Measurements from ENCODE around the gene CDKN2B-AS1. TPM values are rescaled to one million over a fixed set of nuclear protein-coding genes. Genes with fewer than 3 reads are reported as not detected.

CDKN2B-AS1 gene
- total RNA-seq, 4 donors from 2014 or later: 0.42 to 3.9 (median 0.69) TPM; not detected in 1

DNA sequence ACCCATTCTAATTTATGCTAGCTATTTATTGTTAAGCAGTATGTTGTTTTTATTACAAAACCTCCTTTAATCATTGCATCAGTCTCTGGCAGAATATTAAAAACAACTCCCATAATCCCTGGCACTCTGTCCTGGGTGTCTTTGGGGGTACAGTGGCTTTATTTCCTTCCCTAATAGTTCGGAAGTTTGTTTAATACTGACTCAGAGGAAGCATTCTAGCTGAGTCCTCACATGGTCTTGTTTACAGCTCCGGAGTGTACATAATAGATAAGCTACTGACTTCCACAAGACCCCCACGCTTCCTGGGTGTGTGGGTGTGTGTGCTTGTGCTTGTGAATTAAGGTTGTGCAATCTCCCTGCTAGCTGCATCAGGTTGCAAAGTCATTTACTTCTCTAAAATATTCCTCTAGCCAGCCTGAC, 164.3 kb downstream of the CDKN2B-AS1 start:
- peak overlapping the region in 1 of 4 donors; percentile 37 for H3K27ac ChIP-seq

DNA sequence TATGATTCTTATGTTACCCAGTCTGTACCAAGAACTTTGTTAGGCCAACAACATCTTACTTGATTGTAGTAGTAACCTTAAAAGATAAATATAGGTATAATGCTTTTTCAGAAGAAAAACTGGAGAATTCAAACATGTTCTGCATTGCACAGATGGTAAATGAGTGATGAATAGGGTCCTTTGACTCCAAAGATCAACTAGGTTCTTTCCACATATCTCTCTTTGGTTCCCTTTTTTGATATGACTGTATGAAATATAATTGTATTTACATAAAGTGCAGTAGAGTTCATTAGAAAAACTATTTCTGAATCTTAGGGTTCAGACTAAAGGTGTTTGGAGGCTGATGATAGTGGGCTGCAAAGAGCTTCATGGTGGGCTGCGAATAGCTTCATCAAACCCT, 165.0 kb downstream of the CDKN2B-AS1 start:
- Histone ChIP-seq H3K27me3 (no peaks in the 10 kb centered on the region), H3K4me3 (no peak overlapping the region), H3K36me3 (no peaks in the 10 kb centered on the region), H3K27ac (no peak overlapping the region), H3K9me3 (no peaks in the 10 kb centered on the region), H3K4me1 (no peaks in the 10 kb centered on the region)
- ATAC-seq: no peak
- TF ChIP-seq POLR2A (IDR thresholded peaks at IDR 0.05) (no peak), POLR2AphosphoS5 (IDR thresholded peaks at IDR 0.05) (no peak)
- WGBS, 2 donors (ENCODE audit: low coverage in 1 of 2): 80 to 86% methylated on average over 1 of the region's 1 CpG

More for the DNA sequence above, 164.3 kb downstream of the CDKN2B-AS1 start:
- H3K9me3 ChIP-seq: no peaks in the 10 kb centered on the region
- no peaks in the 10 kb centered on the region for H3K36me3 ChIP-seq
- no peak overlapping the region for H3K4me3 ChIP-seq
- peak; percentile 79 for ATAC-seq
- WGBS, 2 donors (ENCODE audit: low coverage in 1 of 2): 27% methylated on average over 3 of the region's 3 CpGs
- TF ChIP-seq POLR2A (IDR thresholded peaks at IDR 0.05) (no peak), POLR2AphosphoS5 (IDR thresholded peaks at IDR 0.05) (no peak), EP300 (IDR thresholded peaks at IDR 0.05) (no peak)
- TF ChIP-seq, protein P1, sequence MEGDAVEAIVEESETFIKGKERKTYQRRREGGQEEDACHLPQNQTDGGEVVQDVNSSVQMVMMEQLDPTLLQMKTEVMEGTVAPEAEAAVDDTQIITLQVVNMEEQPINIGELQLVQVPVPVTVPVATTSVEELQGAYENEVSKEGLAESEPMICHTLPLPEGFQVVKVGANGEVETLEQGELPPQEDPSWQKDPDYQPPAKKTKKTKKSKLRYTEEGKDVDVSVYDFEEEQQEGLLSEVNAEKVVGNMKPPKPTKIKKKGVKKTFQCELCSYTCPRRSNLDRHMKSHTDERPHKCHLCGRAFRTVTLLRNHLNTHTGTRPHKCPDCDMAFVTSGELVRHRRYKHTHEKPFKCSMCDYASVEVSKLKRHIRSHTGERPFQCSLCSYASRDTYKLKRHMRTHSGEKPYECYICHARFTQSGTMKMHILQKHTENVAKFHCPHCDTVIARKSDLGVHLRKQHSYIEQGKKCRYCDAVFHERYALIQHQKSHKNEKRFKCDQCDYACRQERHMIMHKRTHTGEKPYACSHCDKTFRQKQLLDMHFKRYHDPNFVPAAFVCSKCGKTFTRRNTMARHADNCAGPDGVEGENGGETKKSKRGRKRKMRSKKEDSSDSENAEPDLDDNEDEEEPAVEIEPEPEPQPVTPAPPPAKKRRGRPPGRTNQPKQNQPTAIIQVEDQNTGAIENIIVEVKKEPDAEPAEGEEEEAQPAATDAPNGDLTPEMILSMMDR (IDR thresholded peaks at IDR 0.05): no peak
- H3K27me3 ChIP-seq: no peaks in the 10 kb centered on the region
- H3K4me1 ChIP-seq: no peaks in the 10 kb centered on the region

DNA sequence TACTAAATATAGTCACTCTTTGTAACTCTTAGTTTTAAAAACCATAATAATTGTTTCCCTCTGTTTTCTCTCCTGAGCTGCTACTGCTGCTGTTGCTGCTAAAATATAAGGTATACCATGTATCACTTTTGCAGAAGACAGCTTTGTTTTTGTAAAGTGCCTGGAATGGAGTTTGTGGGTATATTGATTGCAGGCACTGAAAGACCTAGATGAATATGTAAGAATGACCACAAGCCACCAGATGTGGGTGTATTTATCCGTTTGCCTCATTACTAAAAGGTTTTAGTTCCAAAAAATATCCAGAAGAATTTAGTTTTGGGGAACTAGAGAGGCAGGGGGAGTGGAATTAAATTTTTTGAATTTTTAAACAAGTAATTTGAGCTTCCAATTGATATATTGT, 165.6 kb downstream of the CDKN2B-AS1 start:
- no peak for TF ChIP-seq EP300 (IDR thresholded peaks at IDR 0.05)
- no peak for TF ChIP-seq POLR2A (IDR thresholded peaks at IDR 0.05)
- TF ChIP-seq POLR2AphosphoS5 (IDR thresholded peaks at IDR 0.05): no peak
- TF ChIP-seq, protein P1 (IDR thresholded peaks at IDR 0.05): no peak
- Histone ChIP-seq H3K4me3 (no peak overlapping the region), H3K27me3 (no peaks in the 10 kb centered on the region), H3K9me3 (no peaks in the 10 kb centered on the region), H3K27ac (no peak overlapping the region), H3K36me3 (no peaks in the 10 kb centered on the region), H3K4me1 (no peaks in the 10 kb centered on the region)
- 32 to 40% methylated on average over 1 of the region's 1 CpG for WGBS, 2 donors (ENCODE audit: low coverage in 1 of 2)
- no peak for ATAC-seq

DNA sequence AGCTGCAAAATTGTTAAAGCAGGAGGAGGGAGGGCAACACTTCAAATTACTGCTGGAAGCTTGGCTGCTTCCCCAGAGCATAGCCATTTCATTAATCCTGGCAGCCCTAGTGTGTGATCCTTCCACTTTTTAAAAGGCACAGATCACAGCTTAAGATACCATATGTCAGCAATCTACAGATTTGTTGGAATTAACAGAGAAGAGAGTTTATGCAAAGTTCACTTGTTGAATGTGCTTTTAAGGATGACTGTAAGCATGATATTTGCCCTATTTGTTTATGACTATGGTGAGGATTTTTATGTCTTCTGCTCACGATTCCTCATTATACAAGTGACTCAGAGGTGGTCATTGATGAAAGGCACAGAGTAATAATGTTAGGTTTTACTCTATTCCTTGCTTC, 170.6 kb downstream of the CDKN2B-AS1 start:
- Histone ChIP-seq H3K4me3 (no peak overlapping the region), H3K27me3 (no peaks in the 10 kb centered on the region), H3K4me1 (no peaks in the 10 kb centered on the region), H3K9me3 (no peaks in the 10 kb centered on the region), H3K27ac (no peak overlapping the region), H3K36me3 (no peaks in the 10 kb centered on the region)
- 6 to 21% methylated on average over 1 of the region's 1 CpG for WGBS, 2 donors (ENCODE audit: low coverage in 1 of 2)
- ATAC-seq: no peak
- TF ChIP-seq POLR2AphosphoS5 (IDR thresholded peaks at IDR 0.05) (no peak), POLR2A (IDR thresholded peaks at IDR 0.05) (no peak), EP300 (IDR thresholded peaks at IDR 0.05) (no peak)
- TF ChIP-seq, protein P1 (IDR thresholded peaks at IDR 0.05): no peak

DNA sequence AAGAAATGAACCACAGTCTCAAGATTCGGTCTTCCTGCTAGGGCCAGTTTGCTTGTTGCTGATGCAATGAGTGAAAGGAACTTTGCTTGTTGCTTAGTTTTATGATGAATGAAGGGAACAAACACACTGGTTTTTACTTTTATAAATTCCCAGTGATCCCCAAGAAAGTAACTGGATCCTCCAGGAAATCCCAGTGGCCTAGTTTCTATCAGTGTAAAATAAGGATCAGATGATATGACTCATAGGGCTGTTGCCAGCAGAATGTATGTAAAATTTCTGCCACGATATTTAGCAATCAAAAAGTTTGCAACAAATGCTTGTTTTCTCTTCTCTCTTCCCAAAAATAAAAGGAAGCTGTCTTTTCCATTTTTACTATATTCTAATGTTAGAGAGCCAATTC, 174.7 kb downstream of the CDKN2B-AS1 start:
- Histone ChIP-seq H3K9me3 (no peaks in the 10 kb centered on the region), H3K27ac (no peak overlapping the region), H3K36me3 (no peaks in the 10 kb centered on the region), H3K27me3 (no peaks in the 10 kb centered on the region), H3K4me1 (no peaks in the 10 kb centered on the region), H3K4me3 (no peak overlapping the region)
- ATAC-seq: no peak
- TF ChIP-seq POLR2A (IDR thresholded peaks at IDR 0.05): no peak
- TF ChIP-seq EP300 (IDR thresholded peaks at IDR 0.05): no peak
- TF ChIP-seq, protein P1 (IDR thresholded peaks at IDR 0.05): no peak
- no peak for TF ChIP-seq POLR2AphosphoS5 (IDR thresholded peaks at IDR 0.05)
- WGBS, 2 donors (ENCODE audit: low coverage in 1 of 2): 65 to 81% methylated on average over 2 of the region's 2 CpGs
